HepG2 (cell line): Measurements from ENCODE around the gene IGSF11. TPM values are rescaled to one million over a fixed set of nuclear protein-coding genes. Genes with fewer than 3 reads are reported as not detected.
A peak's percentile ranks its signal among the peaks of the same experiment; 100 is the strongest.

ENCODE experiments used
- ATAC-seq: fragments of 200-7000 bp; cut with Tn5 transposase; 3 replicates; pipeline ENCODE4 v1.9.1; 2020; ENCODE audit warnings: mild to moderate bottlenecking, moderate library complexity
- BruUV-seq: library from RNA; stranded (reverse); fragments of 400-500 nt; replicated peaks from 2 replicates; lab custom pipeline; 2021; lab: Mats Ljungman, UMichigan
- CTCF ChIA-PET: fragments of 300-600 bp; formaldehyde crosslinking; extraction: SDS; loops from one replicate; lab custom pipeline; 2021; ENCODE audit warnings: low total read pairs, inconsistent platforms, low intra/inter-chr PET ratio; lab: Yijun Ruan, JAX
- POLR2A ChIA-PET: fragments of 350-600 bp; sonication (Branson Sonifier 250); formaldehyde crosslinking; loops from one replicate; lab custom pipeline; 2020; ENCODE audit warnings: antibody characterized with exemption, inconsistent platforms; lab: Yijun Ruan, JAX
- DNase-seq: peaks from one replicate; pipeline ENCODE4 v3.0.0-alpha.2; 2015; ENCODE audit warnings: low spot score
- FAIRE-seq: peaks from 3 replicates; lab custom pipeline; 2011; peaks lifted over from hg19 to GRCh38; lab: Jason Lieb, UNC
- H2AFZ ChIP-seq: one replicate; pipeline ENCODE4 v1.6.1; 2011; ENCODE audit warnings: low read length, inconsistent platforms
- H3K27ac ChIP-seq: fragments of 300-600 bp; 3 replicates; pipeline ENCODE4 v1.8.0; 2011; ENCODE audit warnings: mixed run types, mild to moderate bottlenecking, mixed read lengths, low read length, inconsistent platforms; ENCODE audit not compliant: insufficient read depth; ENCODE audit errors: extremely low read length
- H3K27me3 ChIP-seq, 2 experiments: fragments of 200-600 bp in 1 of 2; 2 replicates in 1 of 2; 3 replicates in 1 of 2; pipeline versions ENCODE4 v1.6.0 to v1.8.0; 2011; ENCODE audit warnings: low read length in 2 of 2, mild to moderate bottlenecking in 2 of 2, moderate library complexity in 2 of 2, inconsistent platforms in 1 of 2; ENCODE audit not compliant: insufficient read depth in 2 of 2, control insufficient read depth in 1 of 2
- H3K36me3 ChIP-seq, 2 experiments: fragments of 200-600 bp in 1 of 2; replicated peaks in 1 of 2; 2 replicates in 1 of 2; 3 replicates in 1 of 2; pipeline versions ENCODE4 v1.5.1 to v1.8.0; 2011; ENCODE audit warnings: low read length in 2 of 2, inconsistent platforms in 1 of 2; ENCODE audit not compliant: insufficient read depth in 2 of 2, control insufficient read depth in 1 of 2
- H3K4me1 ChIP-seq: 2 replicates; pipeline ENCODE4 v1.5.1; 2012; ENCODE audit warnings: low read length, inconsistent platforms; ENCODE audit not compliant: insufficient read depth
- H3K4me2 ChIP-seq: 2 replicates; pipeline ENCODE4 v1.6.0; 2011; ENCODE audit warnings: low read depth, low read length, inconsistent platforms
- H3K4me3 ChIP-seq, 3 experiments: fragments of 200-600 bp in 1 of 3; sonication (generic), shearing (Covaris generic) in 1 of 3; replicated peaks in 1 of 3; 2 replicates each; pipeline ENCODE4 v1.5.1; 2011 to 2016; ENCODE audit warnings: low read length in 3 of 3, inconsistent platforms in 2 of 3, low read depth in 2 of 3, mild to moderate bottlenecking in 2 of 3, control low read depth in 1 of 3, mixed read lengths in 1 of 3; ENCODE audit not compliant: insufficient read depth in 1 of 3
- H3K79me2 ChIP-seq: one replicate; pipeline ENCODE4 v1.6.1; 2011; ENCODE audit warnings: low read length, inconsistent platforms; ENCODE audit not compliant: insufficient read depth
- H3K9ac ChIP-seq: 2 replicates; pipeline ENCODE4 v1.6.0; 2011; ENCODE audit warnings: mild to moderate bottlenecking, low read depth, low read length, inconsistent platforms; ENCODE audit not compliant: insufficient read depth
- H3K9me3 ChIP-seq: 2 replicates; pipeline ENCODE4 v1.5.1; 2012; ENCODE audit warnings: mild to moderate bottlenecking, low read length
- H4K20me1 ChIP-seq: 2 replicates; pipeline ENCODE4 v1.6.0; 2011; ENCODE audit warnings: inconsistent platforms, mild to moderate bottlenecking, low read length, moderate library complexity; ENCODE audit not compliant: insufficient read depth
- ATF3 ChIP-seq: sonication (generic); formaldehyde crosslinking; IDR thresholded peaks from 2 replicates; pipeline ENCODE4 v1.4.0; 2020; ENCODE audit warnings: missing genetic modification reagents
- CREB1 ChIP-seq, 2 experiments: fragments of 450-650 bp in 1 of 2; IDR thresholded peaks; 2 replicates each; pipeline ENCODE4 v1.6.1; 2016 to 2017; ENCODE audit warnings: control low read depth in 1 of 2, mild to moderate bottlenecking in 1 of 2, missing compliant biosample characterization in 1 of 2, missing genetic modification characterization in 1 of 2
- KDM2A ChIP-seq: sonication (generic); formaldehyde crosslinking; IDR thresholded peaks from 2 replicates; pipeline ENCODE4 v1.4.0; 2020; ENCODE audit warnings: low read depth, missing genetic modification reagents, borderline replicate concordance
- MXD4 ChIP-seq: IDR thresholded peaks from 2 replicates; pipeline ENCODE4 v1.6.1; 2016; ENCODE audit warnings: mild to moderate bottlenecking, missing biosample characterization, missing genetic modification reagents
- RBM39 ChIP-seq: fragments of 200-400 bp; formaldehyde crosslinking; IDR thresholded peaks from one replicate; pipeline ENCODE4 v1.6.1; 2018; ENCODE audit warnings: antibody characterized with exemption, mild to moderate bottlenecking, low read depth, low read length; ENCODE audit not compliant: poor library complexity, severe bottlenecking
- SRSF4 ChIP-seq: fragments of 200-400 bp; formaldehyde crosslinking; IDR thresholded peaks from one replicate; pipeline ENCODE4 v1.6.1; 2018; ENCODE audit warnings: mild to moderate bottlenecking, low read depth, low read length, moderate library complexity; ENCODE audit not compliant: poor library complexity, severe bottlenecking
- TAF15 ChIP-seq: fragments of 200-400 bp; formaldehyde crosslinking; IDR thresholded peaks from one replicate; pipeline ENCODE4 v1.6.1; 2018; ENCODE audit warnings: mild to moderate bottlenecking, low read depth, low read length; ENCODE audit not compliant: poor library complexity, severe bottlenecking
- TGIF2 ChIP-seq: IDR thresholded peaks from 2 replicates; pipeline ENCODE4 v1.6.1; 2016; ENCODE audit warnings: control low read depth, missing compliant biosample characterization
- TSC22D2 ChIP-seq: sonication (generic); formaldehyde crosslinking; IDR thresholded peaks from 2 replicates; pipeline ENCODE4 v1.5.1; 2020; ENCODE audit warnings: missing genetic modification reagents, mild to moderate bottlenecking, borderline replicate concordance
- ZNF263 ChIP-seq: sonication (generic); formaldehyde crosslinking; IDR thresholded peaks from 2 replicates; pipeline ENCODE4 v1.4.0; 2020; ENCODE audit warnings: missing genetic modification reagents
- WGBS: methylation state at CpG from one replicate; pipeline ENCODE4 v1.1.6; 2017; ENCODE audit warnings: low lambda C conversion rate; 5-methylcytosine and 5-hydroxymethylcytosine counted together
- in situ Hi-C: cut with HindIII; loops from 2 replicates; pipeline ENCODE4 v1.10.0; 2017; ENCODE audit warnings: low pct_unique_long_range_greater_than_20kb; ENCODE audit not compliant: extremely low pct_ligation_motif_present
- intact Hi-C: fragments of 100-400 bp; cut with micrococcal nuclease; formaldehyde crosslinking; loops from one replicate; pipeline ENCODE4 v1.10.0; 2022; ENCODE audit not compliant: unreplicated experiment
- polyA plus RNA-seq, 8 experiments: library from polyadenylated mRNA; depleted of rRNA in 3 of 8; stranded (reverse) in 7 of 8; unstranded in 1 of 8; fragments of >200 nt; fragmentation: Illumina TruSeq in 4 of 8; extraction: Trizol in 4 of 8; gene quantifications; 2 replicates each; pipeline versions ENCODE4 v1.2.1 to v1.2.3, GENCODE V29; 2011 to 2016; ENCODE audit warnings: low read depth in 4 of 8, missing spikeins in 1 of 8, mixed read lengths in 1 of 8; ENCODE audit not compliant: insufficient read depth in 1 of 8
- total RNA-seq, 5 experiments: library from RNA; depleted of rRNA; stranded (reverse); fragments of >200 nt; fragmentation: Illumina TruSeq; extraction: Trizol; gene quantifications; 2 replicates each; pipeline ENCODE4 v1.2.3, GENCODE V29; 2016; ENCODE audit warnings: low read depth in 1 of 5

The IGSF11 gene
- total and polyA plus RNA-seq, 2 of the 13 experiments (the other 11 are each of a cell fraction or from before 2014, with no cell fraction given) = not detected

- TF ChIP-seq TAF15 (no peak), MXD4 (no peak), ATF3 (CRISPR knock-in tag) (no peak), TGIF2 (CRISPR knock-in tag) (no peak), KDM2A (no peak), TSC22D2 (CRISPR knock-in tag) (no peak), SRSF4 (no peak), ZNF263 (no peak)
- TF ChIP-seq, all 625 proteins: peak for 0
Observed at GRCh38 chr3:118997190-118997589, 37.5 kb downstream of the IGSF11 start (continued).

GRCh38 chr3:118991775-118992174 is 42.9 kb downstream of the IGSF11 start:
- no peaks in the 10 kb centered on the region; a peak in 1 of 5 replicates for H3K27me3 ChIP-seq
- BruUV-seq = no TSS peak
- intact Hi-C loops = no loop called here

More at GRCh38 chr3:118991775-118992174, 42.9 kb downstream of the IGSF11 start:
- Histone ChIP-seq H4K20me1 (no peaks in the 10 kb centered on the region), H3K79me2 (no peaks in the 10 kb centered on the region), H3K36me3 (no peaks in the 10 kb centered on the region), H3K4me1 (no peaks in the 10 kb centered on the region), H3K9ac (no peak overlapping the region), H3K9me3 (no peaks in the 10 kb centered on the region), H2AFZ (no peak overlapping the region), H3K4me2 (no peak overlapping the region)
- FAIRE-seq (no peak), ATAC-seq (no peak), DNase-seq (no peak)
- ChIA-PET CTCF (no interaction called here), POLR2A (no interaction called here)
- 0% methylated on average over 3 of the region's 3 CpGs for WGBS
- in situ Hi-C loops = no loop called here
- TF ChIP-seq RBM39 (no peak), CREB1 (IDR thresholded peaks at IDR 0.05) (peak; percentile 52), CREB1 (CRISPR knock-in tag; IDR thresholded peaks at IDR 0.05) (no peak)
- TF ChIP-seq, all 625 proteins: peak for 1
- no peak overlapping the region for H3K27ac ChIP-seq
- no peak overlapping the region for H3K4me3 ChIP-seq
